GM21723 (cell line): ENCODE data around the gene CARD18.
"Not testable (repeated sequence)": the region's sequence is repeated elsewhere in the genome, so short reads cannot be mapped to it uniquely, and the experiment has no call there.

Source experiments
- ATAC-seq: cut with Tn5 transposase; IDR thresholded peaks from one replicate; pipeline ENCODE4 v1.9.1; 2021; ENCODE audit warnings: mild to moderate bottlenecking, moderate library complexity; ENCODE audit not compliant: unreplicated experiment

The CARD18 gene

DNA sequence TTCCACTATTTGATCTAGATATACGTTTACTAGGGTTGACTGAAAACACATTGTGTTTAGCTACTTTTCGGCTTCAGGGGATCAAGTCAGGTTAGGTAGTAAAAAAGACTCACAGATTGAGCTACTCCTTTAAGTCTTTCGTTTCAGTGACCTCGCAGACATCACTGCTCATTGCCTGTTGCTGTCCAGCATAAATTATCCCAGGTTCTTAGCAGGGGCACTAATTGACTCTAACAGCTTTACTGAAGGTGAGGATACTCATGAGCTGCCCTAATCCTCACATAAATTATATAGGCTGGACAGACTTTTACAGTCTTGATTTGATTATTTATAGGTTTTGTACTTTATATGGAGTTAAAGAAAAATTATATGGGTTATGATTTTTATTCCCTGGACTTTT lies 3.7 kb downstream of the CARD18 start:
- ATAC-seq = no peak

- ATAC-seq = no peak
These were observed 6.7 kb downstream of the CARD18 start for GRCh38 chr11:105132716-105133511.

GRCh38 chr11:105130189-105130813 lies 9.3 kb downstream of the CARD18 start:
- ATAC-seq = no peak

- ATAC-seq = no peak
These were observed 14.8 kb downstream of the CARD18 start for GRCh38 chr11:105124756-105125155.

- no peak for ATAC-seq
These were observed 28.2 kb downstream of the CARD18 start for GRCh38 chr11:105111145-105111944.

DNA sequence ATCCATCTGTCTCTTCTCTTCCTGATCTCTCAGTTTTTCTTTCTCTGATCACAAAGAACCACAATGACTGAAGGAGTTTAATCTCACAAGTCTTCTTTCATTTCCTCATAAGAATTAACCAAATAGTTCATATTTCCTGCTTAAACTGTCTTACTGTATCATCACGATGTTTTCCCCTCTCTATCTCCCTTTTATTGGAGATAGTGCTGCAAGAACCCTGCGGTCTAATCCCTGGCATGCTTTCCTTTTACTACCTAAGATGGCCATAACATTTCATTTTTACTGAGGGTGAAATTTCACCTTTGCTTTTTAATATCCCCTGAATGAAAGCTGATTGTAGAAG lies 28.9 kb downstream of the CARD18 start:
- no peak for ATAC-seq

GRCh38 chr11:105109855-105110687 lies 29.5 kb downstream of the CARD18 start:
- no peak for ATAC-seq

DNA sequence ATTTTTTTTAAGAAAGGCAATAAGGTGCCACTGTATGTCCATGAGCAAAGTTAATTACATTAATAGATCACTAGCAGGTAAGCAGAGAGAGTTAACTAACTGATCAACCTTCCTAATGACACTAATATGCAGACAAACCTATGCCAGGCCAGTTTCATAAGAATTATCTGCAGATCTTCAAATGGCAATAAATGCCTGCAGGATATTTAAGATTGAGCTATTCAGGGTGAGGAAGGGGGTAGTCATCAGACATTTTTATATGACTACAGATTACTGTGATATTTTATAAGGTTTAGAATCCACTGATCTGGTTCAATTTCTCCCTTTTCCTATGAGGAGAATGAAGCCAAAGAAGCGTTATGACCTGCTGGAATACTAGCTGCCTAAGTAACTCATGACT lies 30.2 kb downstream of the CARD18 start:
- ATAC-seq = no peak

DNA sequence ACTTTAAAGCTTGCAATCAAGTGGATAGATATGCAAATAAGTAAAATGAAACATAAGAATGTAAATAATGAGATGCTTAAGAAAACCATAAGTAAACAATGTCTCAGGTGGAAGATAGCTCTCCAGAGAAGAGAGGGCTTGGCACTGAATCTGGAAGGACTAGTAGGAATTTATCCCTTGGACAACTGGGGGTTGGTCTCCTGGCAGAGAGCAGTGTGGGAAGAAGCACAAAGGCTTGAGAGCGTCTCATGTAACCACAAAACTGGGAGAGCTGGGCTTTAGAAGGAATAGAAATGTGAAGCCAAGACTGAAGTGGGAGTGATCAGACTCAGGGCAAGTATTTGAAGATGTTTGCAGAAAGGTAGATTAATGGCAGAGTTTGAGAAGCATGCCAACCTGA lies 31.3 kb downstream of the CARD18 start:
- no peak for ATAC-seq

- ATAC-seq = not testable (repeated sequence)
These were observed 32.2 kb downstream of the CARD18 start for GRCh38 chr11:105107226-105107825.

- ATAC-seq = no peak
These were observed 33.4 kb downstream of the CARD18 start for GRCh38 chr11:105106140-105106539.

DNA sequence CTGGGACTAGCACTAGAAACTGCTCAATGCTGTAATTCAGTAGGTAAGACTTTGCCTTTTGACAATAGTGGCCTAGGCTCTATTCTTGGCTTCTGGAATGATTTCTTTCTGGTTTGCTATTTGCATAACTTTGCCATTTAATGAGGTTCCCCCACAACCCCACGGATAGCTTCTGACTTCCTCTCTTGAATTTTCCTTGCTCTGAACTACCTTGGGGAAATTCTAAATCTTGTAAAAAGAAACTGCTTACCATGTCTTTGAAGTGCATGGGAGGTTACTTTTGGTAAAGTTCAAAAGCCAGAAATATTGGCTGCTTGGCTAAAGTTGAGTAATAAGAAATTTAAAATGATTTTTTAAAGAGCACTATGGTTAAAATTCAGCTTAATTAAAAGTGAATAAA lies 35.3 kb downstream of the CARD18 start:
- ATAC-seq = no peak

GRCh38 chr11:105103336-105103735 lies 36.2 kb downstream of the CARD18 start:
- no peak for ATAC-seq

GRCh38 chr11:105102079-105102581 lies 37.4 kb downstream of the CARD18 start:
- not testable (repeated sequence) for ATAC-seq

DNA sequence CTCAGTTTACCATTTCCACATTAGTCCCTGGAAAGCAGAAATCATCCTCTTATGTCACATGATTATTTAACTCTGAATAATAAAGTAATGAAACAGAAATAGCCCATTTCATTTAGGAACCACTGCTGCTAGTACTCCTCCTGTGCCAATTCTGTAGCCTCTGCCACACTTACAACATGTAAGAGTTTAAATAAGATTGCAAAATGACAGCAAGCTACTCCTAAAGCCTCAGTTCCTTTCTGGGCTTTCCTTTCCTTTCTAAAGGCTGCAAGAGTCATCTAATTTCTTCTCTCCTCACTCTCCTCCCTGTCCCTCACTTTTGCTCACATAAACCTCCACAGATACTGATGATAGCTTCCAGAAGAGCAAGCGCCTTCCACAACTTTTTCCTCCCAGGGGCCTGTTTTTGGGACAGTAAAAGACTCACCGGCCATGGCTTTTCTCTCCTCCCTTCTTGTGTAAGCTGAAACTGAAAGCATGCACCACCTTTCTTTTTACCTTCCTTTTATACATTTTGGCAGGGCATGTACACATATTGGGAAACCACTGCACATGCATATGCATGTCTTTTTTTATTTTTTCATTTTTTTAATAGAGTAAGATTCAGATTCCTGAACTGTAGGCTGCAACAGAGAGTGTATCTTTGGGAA lies 38.5 kb downstream of the CARD18 start:
- ATAC-seq = no peak

GRCh38 chr11:105100206-105100605 lies 39.4 kb downstream of the CARD18 start:
- ATAC-seq = no peak

DNA sequence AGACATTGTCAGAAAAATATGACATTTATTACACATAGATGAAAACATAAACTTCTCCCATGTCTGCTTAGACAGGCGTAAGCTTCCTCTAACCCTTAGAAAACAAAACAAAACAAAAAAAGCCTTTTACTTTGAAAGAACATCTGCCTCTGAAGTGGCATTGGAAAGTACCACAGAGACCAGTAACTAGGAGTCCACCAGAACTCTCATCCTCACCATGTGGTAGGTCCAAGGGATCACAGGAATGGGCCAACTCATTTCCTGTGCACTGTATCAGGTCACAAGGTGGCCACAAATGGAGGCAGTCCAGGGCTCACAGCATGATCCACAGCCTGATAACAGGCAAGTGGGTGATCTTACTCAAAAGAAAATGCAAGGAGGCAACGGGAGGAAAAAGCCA lies 40.0 kb downstream of the CARD18 start:
- not testable (repeated sequence) for ATAC-seq

- no peak for ATAC-seq
These were observed 47.0 kb downstream of the CARD18 start for GRCh38 chr11:105092256-105093239.
